ENCODE results near the gene GAA.

GAA gene

DNA sequence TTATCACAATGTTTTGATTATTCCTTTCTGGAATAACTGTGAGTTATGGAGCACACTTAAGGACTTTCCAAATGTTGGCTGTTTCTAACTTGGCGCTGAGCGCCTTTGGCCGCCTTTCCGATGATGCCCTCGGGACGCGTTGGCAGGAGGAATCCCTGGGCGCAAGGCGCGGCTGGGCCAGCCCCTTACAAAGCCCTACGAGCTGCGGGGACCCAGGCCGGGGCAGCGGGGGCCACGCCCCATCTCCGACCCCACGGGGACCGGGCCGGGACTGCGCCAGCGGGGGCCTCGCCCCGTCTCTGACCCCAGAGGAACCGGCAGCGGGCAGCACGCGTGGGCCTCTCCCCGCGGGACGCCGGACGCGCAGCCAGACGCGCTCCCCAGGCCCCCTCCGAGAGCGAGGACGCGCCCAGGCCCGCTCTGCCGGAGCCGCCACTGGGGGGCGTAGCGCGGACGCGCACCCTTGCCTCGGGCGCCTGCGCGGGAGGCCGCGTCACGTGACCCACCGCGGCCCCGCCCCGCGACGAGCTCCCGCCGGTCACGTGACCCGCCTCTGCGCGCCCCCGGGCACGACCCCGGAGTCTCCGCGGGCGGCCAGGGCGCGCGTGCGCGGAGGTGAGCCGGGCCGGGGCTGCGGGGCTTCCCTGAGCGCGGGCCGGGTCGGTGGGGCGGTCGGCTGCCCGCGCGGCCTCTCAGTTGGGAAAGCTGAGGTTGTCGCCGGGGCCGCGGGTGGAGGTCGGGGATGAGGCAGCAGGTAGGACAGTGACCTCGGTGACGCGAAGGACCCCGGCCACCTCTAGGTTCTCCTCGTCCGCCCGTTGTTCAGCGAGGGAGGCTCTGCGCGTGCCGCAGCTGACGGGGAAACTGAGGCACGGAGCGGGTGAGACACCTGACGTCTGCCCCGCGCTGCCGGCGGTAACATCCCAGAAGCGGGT is at the start of gene GAA:
Gene GAA (plus strand): TSS at position 571 of the 935 bp plus-strand sequence. CDS start 3,006 bp downstream, outside the sequence.
- peak; percentile 100 for DNase-seq (ENCODE audit: low spot score)

DNA sequence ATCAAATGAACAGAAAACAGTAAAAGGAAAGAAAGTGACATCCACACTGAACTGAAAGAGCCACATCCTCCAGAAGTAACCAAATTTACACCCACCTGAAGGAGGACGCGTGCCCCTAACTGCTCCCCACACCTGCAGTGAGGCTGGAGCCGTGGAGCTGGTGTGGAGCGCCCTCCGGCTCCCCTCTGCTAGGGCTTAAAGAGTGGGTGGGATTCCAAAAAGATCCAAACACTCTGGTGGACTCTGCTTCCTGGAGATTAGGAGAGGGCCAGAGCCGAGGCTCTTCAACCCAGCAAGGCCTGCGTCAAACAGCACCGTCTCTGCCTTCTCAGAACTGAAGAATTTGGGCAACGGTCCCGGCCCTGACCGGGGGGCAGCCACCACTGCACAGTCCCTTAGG is 49.7 kb upstream of the GAA start:
- DNase-seq (ENCODE audit: low spot score), result no peak

GRCh38 chr17:80053102-80053501 is 48.3 kb upstream of the GAA start:
- no peak for DNase-seq (ENCODE audit: low spot score)

DNA sequence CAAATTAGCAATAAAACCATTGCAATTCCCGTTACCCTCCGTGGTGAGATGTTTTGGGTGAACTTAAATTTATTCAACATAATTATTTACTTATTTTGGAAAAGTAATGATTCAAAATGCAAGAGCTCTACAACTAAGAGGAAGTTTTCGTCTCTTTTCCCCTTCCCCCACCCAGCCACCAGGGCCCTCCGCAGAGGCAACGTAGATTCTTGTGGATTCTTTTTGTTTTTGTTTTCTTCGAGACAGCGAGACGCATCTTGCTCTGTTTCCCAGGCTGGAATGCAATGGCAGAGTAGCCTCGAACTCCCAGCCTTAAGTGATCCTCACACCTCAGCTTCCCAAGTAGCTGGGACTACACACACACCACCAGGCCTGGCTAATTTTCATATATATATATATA is 45.8 kb upstream of the GAA start:
- DNase-seq (ENCODE audit: low spot score), result no peak

DNA sequence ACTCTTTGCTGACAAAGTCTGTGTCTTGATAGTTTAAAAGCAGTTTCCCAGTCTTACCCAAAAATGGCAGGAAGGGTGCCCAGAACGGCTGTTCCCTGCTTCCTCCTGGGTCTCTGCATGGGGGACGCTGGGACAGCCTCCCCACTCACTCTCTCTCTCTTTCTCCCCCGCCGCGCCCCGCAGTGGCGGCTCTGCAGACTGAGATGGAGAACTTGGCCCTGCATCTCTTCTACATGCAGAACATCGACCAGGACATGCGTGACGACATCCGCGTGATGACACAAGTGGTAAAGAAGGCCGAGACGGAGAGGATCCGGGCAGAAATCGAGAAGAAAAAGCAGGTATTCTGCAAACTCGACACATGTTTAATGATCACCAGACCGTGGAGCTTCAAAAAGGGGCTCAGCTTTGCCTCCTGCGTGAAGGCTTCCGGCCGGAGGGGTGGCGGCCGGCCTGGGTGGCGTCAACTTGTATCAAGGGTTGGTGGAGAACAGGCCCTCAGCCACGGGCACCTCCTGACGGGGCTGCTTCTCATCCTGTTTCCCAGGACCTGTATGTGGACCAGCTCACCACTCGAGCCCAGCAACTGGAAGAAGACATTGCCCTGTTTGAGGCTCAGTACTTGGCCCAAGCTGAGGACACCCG is 42.9 kb upstream of the GAA start:
- DNase-seq (ENCODE audit: low spot score), result no peak

DNA sequence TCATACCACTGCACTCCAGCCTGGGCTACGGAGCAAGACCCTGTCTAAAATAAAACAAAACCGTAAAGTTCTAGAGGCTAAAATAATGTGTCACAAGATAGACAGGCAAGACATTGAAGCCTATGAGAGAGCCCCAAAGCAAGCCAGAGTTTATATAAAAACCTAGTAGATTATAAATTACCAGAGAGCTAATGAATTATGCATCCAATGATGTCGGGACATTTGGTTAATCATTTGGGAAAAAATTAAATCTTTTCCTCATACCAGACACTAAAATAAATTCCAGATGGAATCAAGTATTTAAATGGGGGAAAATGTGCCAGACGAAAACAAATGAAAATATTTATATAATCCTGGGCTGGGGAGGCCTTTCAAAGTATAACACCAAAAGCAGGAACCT is 40.7 kb upstream of the GAA start:
- DNase-seq (ENCODE audit: low spot score), result no peak

- DNase-seq (ENCODE audit: low spot score), result no peak
Measured at GRCh38 chr17:80061421-80061820, 40.0 kb upstream of the GAA start.

DNA sequence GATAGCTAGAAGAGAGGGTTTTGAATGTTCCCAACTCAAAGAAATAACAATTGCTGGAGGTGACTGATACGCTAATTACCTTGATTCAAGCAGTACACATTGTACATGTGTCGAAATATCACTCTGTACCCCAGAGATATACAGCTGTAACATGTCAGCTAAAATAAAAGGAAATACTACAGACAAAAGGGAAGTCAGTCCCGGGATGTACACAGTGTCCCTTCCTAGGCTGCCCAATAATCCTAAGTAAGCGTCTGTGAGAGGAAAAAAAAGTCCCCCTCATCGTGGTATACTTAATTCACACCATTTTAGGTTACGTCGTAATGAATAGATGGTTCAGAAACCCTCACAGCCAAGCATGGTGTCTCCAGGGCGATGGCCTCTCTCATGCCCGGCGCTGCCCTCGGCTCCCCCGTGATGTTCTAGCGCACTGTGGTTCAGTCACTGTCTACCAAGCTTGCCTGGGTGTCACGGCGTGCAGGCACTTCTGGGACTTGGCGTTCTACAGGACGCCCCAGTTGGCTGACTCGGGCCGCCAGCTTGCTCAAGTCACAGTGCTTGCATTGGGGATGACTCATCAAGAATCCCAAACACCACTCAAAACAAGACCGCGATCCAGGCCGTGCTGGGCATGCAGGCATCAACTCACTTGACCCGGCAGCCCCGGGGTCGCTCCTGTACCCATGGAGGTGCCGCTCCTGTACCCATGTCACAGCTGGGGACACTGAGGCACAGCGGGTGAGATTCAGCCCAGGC is 37.4 kb upstream of the GAA start:
- no peak for DNase-seq (ENCODE audit: low spot score)

- no peak for DNase-seq (ENCODE audit: low spot score)
Measured at GRCh38 chr17:80064696-80065095, 36.7 kb upstream of the GAA start.

- DNase-seq (ENCODE audit: low spot score), result no peak
Measured at GRCh38 chr17:80065478-80066170, 35.8 kb upstream of the GAA start.

GRCh38 chr17:80067393-80067986 is 33.9 kb upstream of the GAA start:
- DNase-seq (ENCODE audit: low spot score), result no peak

- DNase-seq (ENCODE audit: low spot score), result no peak
Measured at GRCh38 chr17:80068301-80069222, 32.8 kb upstream of the GAA start.

DNA sequence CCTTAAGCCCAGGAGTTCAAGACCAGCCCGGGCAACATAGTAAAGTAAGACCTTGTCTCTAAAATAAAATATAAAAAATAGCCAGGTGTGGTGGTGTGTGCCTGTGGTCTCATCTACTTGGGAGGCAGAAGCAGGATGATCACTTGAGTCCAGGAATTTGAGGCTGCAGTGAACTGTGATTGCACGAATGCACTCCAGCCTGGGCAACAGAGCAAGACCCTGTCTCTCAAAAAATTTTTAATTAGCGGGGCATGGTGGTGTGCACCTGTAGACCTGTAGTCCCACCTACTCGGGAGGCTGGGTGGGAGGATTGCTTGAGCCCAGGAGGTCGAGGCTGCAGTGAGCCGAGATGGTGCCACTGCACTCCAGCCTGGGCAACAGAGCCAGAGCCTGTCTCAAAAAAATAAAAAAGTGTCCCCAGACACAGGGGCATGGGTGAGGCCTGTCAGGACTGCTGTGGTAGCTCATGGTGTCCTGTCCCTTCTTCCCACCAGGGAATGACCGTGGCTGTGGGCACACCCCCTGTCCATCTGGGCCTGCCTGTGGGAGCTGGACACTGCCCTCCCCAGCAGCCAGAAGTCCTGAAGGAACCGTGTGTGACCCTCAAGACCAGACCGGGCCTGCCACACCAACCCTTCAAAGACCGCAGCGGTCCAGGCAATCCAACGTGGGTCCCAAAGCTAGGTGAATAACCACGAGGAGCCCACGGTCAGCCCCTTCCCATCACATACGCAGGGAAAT is 30.8 kb upstream of the GAA start:
- DNase-seq (ENCODE audit: low spot score), result peak; percentile 34

DNA sequence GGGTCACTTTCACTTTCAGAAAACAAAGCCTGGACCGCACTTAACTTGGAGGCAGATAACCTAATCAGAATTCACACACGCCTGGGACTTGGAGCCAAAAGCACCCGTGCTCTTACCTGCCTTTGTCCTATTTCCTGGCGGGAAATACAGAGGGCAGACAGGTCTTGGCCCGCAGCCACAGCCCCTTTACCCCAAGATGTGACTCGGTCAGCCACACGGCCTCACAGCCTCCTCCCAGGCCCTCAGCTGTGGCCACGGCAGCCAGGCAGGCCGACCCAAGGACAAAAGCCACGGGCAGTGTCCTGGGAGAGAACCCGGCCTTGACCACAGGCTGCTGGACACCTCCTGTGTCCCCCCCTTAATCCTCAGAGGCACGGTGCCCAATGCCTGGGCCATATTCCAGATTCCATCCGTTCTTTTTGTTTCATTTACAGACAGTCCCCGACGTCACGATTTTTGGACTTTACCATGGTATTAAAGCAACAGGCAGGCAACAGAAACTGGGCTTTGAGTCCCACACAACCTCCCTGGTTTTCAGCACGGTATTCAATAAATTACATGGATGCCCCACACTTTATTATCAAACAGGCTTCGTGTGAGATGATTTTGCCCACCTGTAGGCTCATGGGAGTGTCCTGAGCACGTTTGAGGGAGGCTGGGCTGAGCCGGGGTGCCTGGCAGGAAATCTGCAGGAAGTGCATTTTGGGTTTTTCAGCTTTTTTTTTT is 30.1 kb upstream of the GAA start:
- DNase-seq (ENCODE audit: low spot score), result peak; percentile 59

DNA sequence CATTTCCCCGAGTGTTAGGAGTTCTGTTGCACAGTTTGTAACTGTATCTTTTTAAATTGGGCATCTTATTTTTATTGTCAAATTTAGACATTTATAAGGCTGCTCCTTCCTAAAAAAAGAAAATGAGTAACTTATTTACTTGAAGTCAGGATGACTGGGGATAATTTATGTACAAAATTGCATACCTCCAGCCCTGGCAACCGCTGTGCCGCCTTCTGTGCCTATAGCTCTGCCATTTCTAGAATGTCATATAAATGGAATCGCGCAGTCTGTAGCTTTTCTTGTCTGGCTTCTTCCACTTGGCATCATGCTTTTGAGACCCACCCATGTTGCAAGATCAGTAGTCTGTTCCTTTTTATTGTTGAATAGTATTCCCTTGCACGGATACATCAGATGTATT is 29.0 kb upstream of the GAA start:
- DNase-seq (ENCODE audit: low spot score), result no peak

- no peak for DNase-seq (ENCODE audit: low spot score)
Measured at GRCh38 chr17:80080081-80080480, 21.3 kb upstream of the GAA start.

DNA sequence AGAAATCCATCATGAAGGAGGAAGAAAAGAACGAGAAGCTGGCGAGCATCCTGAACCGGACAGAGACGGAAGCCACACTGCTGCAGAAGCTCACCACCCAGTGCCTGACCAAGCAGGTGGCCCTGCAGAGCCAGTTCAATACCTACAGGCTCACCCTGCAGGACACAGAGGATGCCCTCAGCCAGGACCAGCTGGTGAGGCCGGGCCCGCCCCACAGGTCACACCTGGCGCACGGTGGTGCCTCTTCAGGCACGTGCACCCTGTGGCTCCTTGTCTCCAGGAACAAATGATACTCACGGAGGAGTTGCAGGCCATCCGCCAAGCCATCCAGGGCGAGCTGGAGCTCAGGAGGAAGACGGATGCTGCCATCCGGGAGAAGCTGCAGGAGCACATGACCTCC is 19.8 kb upstream of the GAA start:
- DNase-seq (ENCODE audit: low spot score), result no peak

GRCh38 chr17:80082403-80083135 is 18.8 kb upstream of the GAA start:
- peak; percentile 88 for DNase-seq (ENCODE audit: low spot score)
